PC-9 (cell line): ENCODE results near the gene SLC16A2.

Source experiments
- EZH2 ChIP-seq: fragments of 200-600 bp; sonication (generic); IDR thresholded peaks from 2 replicates; pipeline ENCODE4 v1.8.0; 2017; ENCODE audit warnings: antibody characterized with exemption, low read depth
- TF ChIP-seq, protein P1 (sequence below): fragments of 200-600 bp; sonication (generic); conservative IDR thresholded peaks from 2 replicates; pipeline ENCODE4 v1.6.1; 2017; ENCODE audit warnings: mixed run types, antibody characterized with exemption, mild to moderate bottlenecking, moderate library complexity

DNA sequence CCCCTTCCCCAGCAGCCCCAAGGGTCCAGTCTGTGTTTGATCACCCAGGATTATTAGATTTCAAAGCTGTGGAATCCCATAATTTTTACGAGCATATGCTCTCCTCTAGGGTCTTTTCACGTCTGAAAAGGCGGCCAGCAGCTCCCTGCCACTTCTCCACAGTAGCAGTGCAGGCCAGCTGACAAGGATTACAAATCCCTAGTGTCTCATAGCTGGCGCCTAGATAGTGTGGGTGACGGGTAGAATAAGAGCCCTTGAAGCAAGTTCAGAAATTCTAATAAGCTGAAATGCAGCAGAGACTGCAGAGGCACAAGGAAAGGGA lies 113.8 kb downstream of the SLC16A2 start:
- TF ChIP-seq, protein P1, sequence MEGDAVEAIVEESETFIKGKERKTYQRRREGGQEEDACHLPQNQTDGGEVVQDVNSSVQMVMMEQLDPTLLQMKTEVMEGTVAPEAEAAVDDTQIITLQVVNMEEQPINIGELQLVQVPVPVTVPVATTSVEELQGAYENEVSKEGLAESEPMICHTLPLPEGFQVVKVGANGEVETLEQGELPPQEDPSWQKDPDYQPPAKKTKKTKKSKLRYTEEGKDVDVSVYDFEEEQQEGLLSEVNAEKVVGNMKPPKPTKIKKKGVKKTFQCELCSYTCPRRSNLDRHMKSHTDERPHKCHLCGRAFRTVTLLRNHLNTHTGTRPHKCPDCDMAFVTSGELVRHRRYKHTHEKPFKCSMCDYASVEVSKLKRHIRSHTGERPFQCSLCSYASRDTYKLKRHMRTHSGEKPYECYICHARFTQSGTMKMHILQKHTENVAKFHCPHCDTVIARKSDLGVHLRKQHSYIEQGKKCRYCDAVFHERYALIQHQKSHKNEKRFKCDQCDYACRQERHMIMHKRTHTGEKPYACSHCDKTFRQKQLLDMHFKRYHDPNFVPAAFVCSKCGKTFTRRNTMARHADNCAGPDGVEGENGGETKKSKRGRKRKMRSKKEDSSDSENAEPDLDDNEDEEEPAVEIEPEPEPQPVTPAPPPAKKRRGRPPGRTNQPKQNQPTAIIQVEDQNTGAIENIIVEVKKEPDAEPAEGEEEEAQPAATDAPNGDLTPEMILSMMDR, result no peak
- no peak for TF ChIP-seq EZH2
